Caki2 (cell line): ENCODE data around the gene COX4I1. TPM values are rescaled to one million over a fixed set of nuclear protein-coding genes. Genes with fewer than 3 reads are reported as not detected.
A peak's percentile ranks its signal among the peaks of the same experiment; 100 is the strongest.

Experiments
- DNase-seq: peaks from one replicate; pipeline ENCODE4 v3.0.0-alpha.2; 2015; ENCODE audit warnings: low read depth
- in situ Hi-C: cut with HindIII; loops from 2 replicates; pipeline ENCODE4 v1.10.0; 2016; ENCODE audit warnings: low sequenced_read_pairs, low pct_unique_long_range_greater_than_20kb, mixed read lengths
- total RNA-seq: library from RNA; depleted of rRNA; stranded (reverse); fragments of >200 nt; shearing (Covaris generic); gene quantifications from 2 replicates; pipeline ENCODE4 v1.2.3, GENCODE V29; 2014; ENCODE audit warnings: low replicate concordance

The COX4I1 gene
- total RNA-seq, 1 experiment from 2014 or later, result 914 TPM

- DNase-seq, result no peak
- in situ Hi-C loops, result no loop called here
Measured at GRCh38 chr16:85763616-85764015, 35.9 kb upstream of the COX4I1 start.

- in situ Hi-C loops, result no loop called here
- no peak for DNase-seq
Measured at GRCh38 chr16:85765211-85765610, 34.3 kb upstream of the COX4I1 start.

- DNase-seq, result no peak
- in situ Hi-C loops, result no loop called here
Measured at GRCh38 chr16:85765767-85766166, 33.7 kb upstream of the COX4I1 start.

- DNase-seq, result peak; percentile 46
- in situ Hi-C loops, result no loop called here
Measured at GRCh38 chr16:85767531-85767930, 32.0 kb upstream of the COX4I1 start.

- in situ Hi-C loops, result no loop called here
- DNase-seq, result no peak
Measured at GRCh38 chr16:85768199-85768598, 31.3 kb upstream of the COX4I1 start.

- no peak for DNase-seq
- in situ Hi-C loops, result no loop called here
Measured at GRCh38 chr16:85770741-85771140, 28.8 kb upstream of the COX4I1 start.

- in situ Hi-C loops, result no loop called here
- DNase-seq, result no peak
Measured at GRCh38 chr16:85773044-85773443, 26.5 kb upstream of the COX4I1 start.

GRCh38 chr16:85774136-85774535 is 25.4 kb upstream of the COX4I1 start:
- in situ Hi-C loops, result no loop called here
- no peak for DNase-seq

- in situ Hi-C loops, result no loop called here
- DNase-seq, result no peak
Measured at GRCh38 chr16:85774811-85775210, 24.7 kb upstream of the COX4I1 start.

GRCh38 chr16:85777583-85778310 is 21.7 kb upstream of the COX4I1 start:
- peak; percentile 11 for DNase-seq

GRCh38 chr16:85778873-85779272 is 20.6 kb upstream of the COX4I1 start:
- in situ Hi-C loops, result no loop called here

More at GRCh38 chr16:85777583-85778310, 21.7 kb upstream of the COX4I1 start:
- in situ Hi-C loops, result no loop called here

GRCh38 chr16:85780281-85780680 is 19.2 kb upstream of the COX4I1 start:
- no peak for DNase-seq
- in situ Hi-C loops, result no loop called here

More at GRCh38 chr16:85778873-85779272, 20.6 kb upstream of the COX4I1 start:
- DNase-seq, result no peak

GRCh38 chr16:85781156-85781555 is 18.3 kb upstream of the COX4I1 start:
- DNase-seq, result no peak
- in situ Hi-C loops, result no loop called here

- in situ Hi-C loops, result no loop called here
- DNase-seq, result no peak
Measured at GRCh38 chr16:85781695-85782370, 17.7 kb upstream of the COX4I1 start.

- in situ Hi-C loops, result no loop called here
- DNase-seq, result no peak
Measured at GRCh38 chr16:85782451-85782850, 17.0 kb upstream of the COX4I1 start.

- in situ Hi-C loops, result no loop called here
- DNase-seq, result no peak
Measured at GRCh38 chr16:85783441-85783840, 16.1 kb upstream of the COX4I1 start.

- no peak for DNase-seq
- in situ Hi-C loops, result no loop called here
Measured at GRCh38 chr16:85784813-85785212, 14.7 kb upstream of the COX4I1 start.

GRCh38 chr16:85785927-85786326 is 13.6 kb upstream of the COX4I1 start:
- in situ Hi-C loops, result no loop called here
- no peak for DNase-seq

- in situ Hi-C loops, result no loop called here
- DNase-seq, result no peak
Measured at GRCh38 chr16:85788819-85789218, 10.7 kb upstream of the COX4I1 start.

- in situ Hi-C loops, result no loop called here
- DNase-seq, result no peak
Measured at GRCh38 chr16:85789773-85790172, 9.7 kb upstream of the COX4I1 start.
